ENCODE measurements around the gene HS3ST5. TPM values are rescaled to one million over a fixed set of nuclear protein-coding genes. Genes with fewer than 3 reads are reported as not detected.

HS3ST5 gene
- total RNA-seq, 1 donor from 2014 or later: 17.4 TPM

DNA sequence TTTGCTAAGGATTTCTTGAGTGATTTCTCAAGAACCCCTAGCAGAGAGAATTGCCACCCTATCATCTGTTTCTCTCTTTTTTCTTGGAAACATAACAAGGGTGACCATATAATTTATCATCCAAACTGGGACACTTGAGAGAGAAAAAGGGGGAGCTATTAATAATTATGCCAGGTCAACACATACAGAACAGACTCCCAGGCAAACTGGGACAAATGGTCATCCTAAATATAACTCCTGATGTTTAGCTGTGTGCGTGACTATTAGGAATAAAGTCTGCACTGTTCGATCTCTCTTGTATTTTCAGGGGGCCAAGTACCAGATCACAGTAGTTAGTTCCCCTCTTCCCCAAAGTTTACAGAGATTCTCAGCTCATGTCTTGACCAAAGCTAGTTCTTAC, 11.7 kb upstream of the HS3ST5 start:
- no peaks in the 10 kb centered on the region for H3K4me1 Mint-ChIP-seq (ENCODE audit: low read depth, unreplicated experiment)
- no peaks in the 10 kb centered on the region for H3K36me3 Mint-ChIP-seq (ENCODE audit: unreplicated experiment)
- TF ChIP-seq, protein P1, sequence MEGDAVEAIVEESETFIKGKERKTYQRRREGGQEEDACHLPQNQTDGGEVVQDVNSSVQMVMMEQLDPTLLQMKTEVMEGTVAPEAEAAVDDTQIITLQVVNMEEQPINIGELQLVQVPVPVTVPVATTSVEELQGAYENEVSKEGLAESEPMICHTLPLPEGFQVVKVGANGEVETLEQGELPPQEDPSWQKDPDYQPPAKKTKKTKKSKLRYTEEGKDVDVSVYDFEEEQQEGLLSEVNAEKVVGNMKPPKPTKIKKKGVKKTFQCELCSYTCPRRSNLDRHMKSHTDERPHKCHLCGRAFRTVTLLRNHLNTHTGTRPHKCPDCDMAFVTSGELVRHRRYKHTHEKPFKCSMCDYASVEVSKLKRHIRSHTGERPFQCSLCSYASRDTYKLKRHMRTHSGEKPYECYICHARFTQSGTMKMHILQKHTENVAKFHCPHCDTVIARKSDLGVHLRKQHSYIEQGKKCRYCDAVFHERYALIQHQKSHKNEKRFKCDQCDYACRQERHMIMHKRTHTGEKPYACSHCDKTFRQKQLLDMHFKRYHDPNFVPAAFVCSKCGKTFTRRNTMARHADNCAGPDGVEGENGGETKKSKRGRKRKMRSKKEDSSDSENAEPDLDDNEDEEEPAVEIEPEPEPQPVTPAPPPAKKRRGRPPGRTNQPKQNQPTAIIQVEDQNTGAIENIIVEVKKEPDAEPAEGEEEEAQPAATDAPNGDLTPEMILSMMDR (IDR thresholded peaks at IDR 0.05; ENCODE audit: partially characterized antibody, unreplicated experiment): no peak
- no peak overlapping the region for H3K4me3 Mint-ChIP-seq (ENCODE audit: unreplicated experiment)
- no peak for DNase-seq
- no peaks in the 10 kb centered on the region for H3K27me3 Mint-ChIP-seq (ENCODE audit: unreplicated experiment)
- peaks cover 2% of the 10 kb centered on the region for H3K9me3 Mint-ChIP-seq (ENCODE audit: unreplicated experiment)
- H3K27ac Mint-ChIP-seq (ENCODE audit: unreplicated experiment): no peak overlapping the region

DNA sequence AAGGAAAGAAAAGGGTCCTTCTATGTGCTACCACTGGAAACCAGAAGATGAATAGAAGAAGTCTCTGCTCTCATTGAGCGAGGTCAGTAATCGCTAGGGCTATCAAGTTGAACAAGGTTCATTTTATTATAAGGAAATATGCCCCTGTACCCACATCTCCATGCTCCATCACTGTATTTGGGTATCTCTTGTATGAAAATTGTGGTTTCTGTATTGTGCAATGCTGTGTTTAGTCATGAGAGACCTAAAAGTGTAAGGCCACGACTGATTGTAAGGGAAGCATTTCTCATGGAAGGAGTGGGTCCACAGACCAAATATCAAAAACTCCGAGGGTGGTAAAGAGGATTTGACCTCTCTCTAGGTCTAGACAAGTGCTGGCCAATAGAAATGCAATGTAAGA, 3.6 kb upstream of the HS3ST5 start:
- no peak for DNase-seq
- Mint-ChIP-seq H3K4me1 (ENCODE audit: low read depth, unreplicated experiment) (peaks cover 6% of the 10 kb centered on the region), H3K36me3 (ENCODE audit: unreplicated experiment) (no peaks in the 10 kb centered on the region), H3K27ac (ENCODE audit: unreplicated experiment) (no peak overlapping the region), H3K4me3 (ENCODE audit: unreplicated experiment) (no peak overlapping the region), H3K9me3 (ENCODE audit: unreplicated experiment) (peaks cover 10% of the 10 kb centered on the region), H3K27me3 (ENCODE audit: unreplicated experiment) (peaks cover 8% of the 10 kb centered on the region)
- TF ChIP-seq, protein P1 (IDR thresholded peaks at IDR 0.05; ENCODE audit: partially characterized antibody, unreplicated experiment): no peak

DNA sequence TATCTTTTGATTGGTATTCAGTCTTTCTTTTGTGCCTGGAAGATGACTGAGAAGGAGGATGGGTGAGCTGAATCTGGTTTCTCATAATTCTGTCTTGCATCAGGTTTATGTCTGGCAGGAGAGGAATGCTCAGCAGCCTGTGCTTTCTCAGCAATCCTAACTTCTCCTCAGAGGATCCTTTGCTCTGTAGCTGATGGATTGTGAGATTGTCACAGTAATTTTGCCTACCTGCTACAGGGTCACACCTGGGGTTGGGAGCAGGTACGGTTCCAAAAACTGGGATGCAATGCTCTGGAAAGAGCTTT, 2.1 kb upstream of the HS3ST5 start:
- DNase-seq: no peak
- Mint-ChIP-seq H3K36me3 (ENCODE audit: unreplicated experiment) (no peaks in the 10 kb centered on the region), H3K27ac (ENCODE audit: unreplicated experiment) (no peak overlapping the region), H3K4me1 (ENCODE audit: low read depth, unreplicated experiment) (peaks cover 9% of the 10 kb centered on the region), H3K27me3 (ENCODE audit: unreplicated experiment) (peaks cover 10% of the 10 kb centered on the region), H3K4me3 (ENCODE audit: unreplicated experiment) (no peak overlapping the region), H3K9me3 (ENCODE audit: unreplicated experiment) (peaks cover 9% of the 10 kb centered on the region)
- TF ChIP-seq, protein P1 (IDR thresholded peaks at IDR 0.05; ENCODE audit: partially characterized antibody, unreplicated experiment): no peak

DNA sequence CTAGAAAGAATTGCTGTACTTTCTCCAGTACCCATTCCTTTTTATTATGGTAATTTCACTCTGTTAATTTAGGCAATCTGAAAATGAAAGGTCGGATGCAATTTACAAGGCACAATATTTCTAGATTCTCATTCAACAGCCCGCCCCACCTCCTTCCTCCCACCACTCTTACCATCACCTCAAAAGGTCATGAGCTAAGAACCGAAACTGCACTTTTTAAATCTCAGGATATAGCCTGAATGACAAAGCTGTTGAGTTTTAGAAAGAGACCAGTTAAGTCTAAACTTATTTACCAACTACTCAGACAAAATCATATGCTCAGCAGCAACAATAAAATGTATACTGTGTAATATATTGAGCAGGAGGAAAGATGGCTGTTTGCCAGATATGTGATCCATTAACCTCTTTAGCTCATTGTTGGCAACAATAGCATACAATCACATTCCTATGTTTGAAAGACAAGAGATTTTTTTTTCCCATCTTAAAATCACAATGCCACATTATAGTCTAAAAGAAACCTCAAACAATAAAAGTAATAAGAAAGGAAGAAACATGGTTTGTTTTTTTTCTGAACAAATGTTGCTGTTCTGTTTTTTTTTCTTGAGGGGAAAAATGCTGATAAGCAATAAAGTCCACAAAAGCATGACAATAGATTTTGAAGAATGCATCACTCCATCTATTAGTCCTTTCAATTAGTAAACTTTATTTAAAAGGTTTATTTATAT, 1.6 kb upstream of the HS3ST5 start:
- peaks cover 9% of the 10 kb centered on the region for H3K9me3 Mint-ChIP-seq (ENCODE audit: unreplicated experiment)
- peak overlapping the region; percentile 83 for H3K4me3 Mint-ChIP-seq (ENCODE audit: unreplicated experiment)
- peak overlapping the region; percentile 80 for H3K27ac Mint-ChIP-seq (ENCODE audit: unreplicated experiment)
- H3K27me3 Mint-ChIP-seq (ENCODE audit: unreplicated experiment): peaks cover 10% of the 10 kb centered on the region
- peaks cover 9% of the 10 kb centered on the region for H3K4me1 Mint-ChIP-seq (ENCODE audit: low read depth, unreplicated experiment)
- TF ChIP-seq, protein P1 (IDR thresholded peaks at IDR 0.05; ENCODE audit: partially characterized antibody, unreplicated experiment): no peak
- no peaks in the 10 kb centered on the region for H3K36me3 Mint-ChIP-seq (ENCODE audit: unreplicated experiment)
- no peak for DNase-seq

DNA sequence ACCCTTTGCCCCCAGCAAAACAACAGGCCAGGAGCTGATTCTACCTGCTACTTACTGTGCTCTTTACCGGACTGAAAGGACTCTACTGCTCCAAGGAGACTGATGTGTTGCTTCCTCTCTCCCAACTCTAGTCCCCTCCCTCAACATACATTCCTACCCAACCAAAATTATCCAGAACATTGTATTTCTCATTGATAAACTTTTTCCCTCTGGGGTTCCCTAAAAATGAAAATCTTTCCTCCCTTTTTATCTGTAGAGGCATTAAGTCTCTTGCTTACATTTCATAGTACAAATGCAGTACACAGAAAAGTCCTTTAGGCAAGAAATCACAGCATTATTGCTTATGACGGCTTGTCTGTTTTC, 940 bp upstream of the HS3ST5 start:
- peak overlapping the region; percentile 83 for H3K4me3 Mint-ChIP-seq (ENCODE audit: unreplicated experiment)
- H3K36me3 Mint-ChIP-seq (ENCODE audit: unreplicated experiment): no peaks in the 10 kb centered on the region
- peaks cover 9% of the 10 kb centered on the region for H3K9me3 Mint-ChIP-seq (ENCODE audit: unreplicated experiment)
- peak overlapping the region; percentile 80 for H3K27ac Mint-ChIP-seq (ENCODE audit: unreplicated experiment)
- H3K4me1 Mint-ChIP-seq (ENCODE audit: low read depth, unreplicated experiment): peaks cover 14% of the 10 kb centered on the region
- TF ChIP-seq, protein P1 (IDR thresholded peaks at IDR 0.05; ENCODE audit: partially characterized antibody, unreplicated experiment): peak; percentile 5
- no peak for DNase-seq
- H3K27me3 Mint-ChIP-seq (ENCODE audit: unreplicated experiment): peaks cover 10% of the 10 kb centered on the region

All from glutamatergic neuron (in vitro differentiated cells).